ENCODE data around the gene SNAPC1.

Gene SNAPC1

GRCh38 chr14:61720294-61720661, 41.9 kb upstream of the SNAPC1 start:
- no peak for TF ChIP-seq CTCF (IDR thresholded peaks at IDR 0.05; ENCODE audit: low read depth, low read length)
- no peak for TF ChIP-seq MAX (IDR thresholded peaks at IDR 0.05; ENCODE audit: low read depth, low read length)
- no peak for TF ChIP-seq POLR2A (IDR thresholded peaks at IDR 0.05; ENCODE audit: extremely low read depth, insufficient read length)
- no peak for TF ChIP-seq MYC (IDR thresholded peaks at IDR 0.05; ENCODE audit: low read depth, low read length)
- no peak for DNase-seq (ENCODE audit: low read depth)
- H3K4me3 ChIP-seq (ENCODE audit: low read depth, low read length), result no peak overlapping the region

DNA sequence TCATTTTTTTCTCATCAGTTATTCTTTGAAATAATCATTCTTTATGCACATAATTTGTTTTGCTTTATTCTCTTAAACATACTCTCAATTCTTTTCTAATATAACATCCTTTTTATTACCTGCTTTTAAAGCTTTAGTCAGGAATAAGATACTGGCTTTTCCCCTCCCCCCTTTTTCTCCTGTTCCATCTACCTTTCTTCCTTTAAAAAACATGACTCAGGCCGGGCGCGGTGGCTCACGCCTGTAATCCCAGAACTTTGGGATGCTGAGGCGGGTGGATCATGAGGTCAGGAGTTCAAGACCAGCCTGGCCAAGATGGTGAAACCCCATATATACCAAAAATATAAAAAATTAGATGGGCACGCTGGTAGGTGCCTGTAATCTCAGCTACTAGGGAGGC, 41.5 kb upstream of the SNAPC1 start:
- no peak for TF ChIP-seq MYC (IDR thresholded peaks at IDR 0.05; ENCODE audit: low read depth, low read length)
- no peak for TF ChIP-seq POLR2A (IDR thresholded peaks at IDR 0.05; ENCODE audit: extremely low read depth, insufficient read length)
- no peak for TF ChIP-seq CTCF (IDR thresholded peaks at IDR 0.05; ENCODE audit: low read depth, low read length)
- no peak overlapping the region for H3K4me3 ChIP-seq (ENCODE audit: low read depth, low read length)
- no peak for DNase-seq (ENCODE audit: low read depth)

DNA sequence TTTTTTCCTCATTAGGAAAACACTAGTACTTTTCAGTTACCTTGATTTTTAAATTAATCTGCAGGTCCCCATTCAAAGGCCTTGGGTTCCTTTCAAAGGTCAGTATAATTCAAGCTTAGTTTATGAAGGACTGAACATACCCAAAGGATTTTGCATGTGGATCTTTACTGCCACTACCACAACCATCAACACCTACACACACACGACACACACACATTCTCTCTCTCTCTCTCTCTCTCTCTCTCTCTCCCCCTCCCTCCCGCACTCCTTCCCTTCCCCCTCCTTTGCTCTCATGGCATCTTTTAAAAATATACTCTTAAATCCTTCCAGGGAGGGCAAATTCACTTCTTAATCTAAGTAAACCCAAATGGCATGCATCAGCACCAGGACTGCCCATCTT, 38.1 kb upstream of the SNAPC1 start:
- TF ChIP-seq CTCF (IDR thresholded peaks at IDR 0.05; ENCODE audit: low read depth, low read length) (no peak), MYC (IDR thresholded peaks at IDR 0.05; ENCODE audit: low read depth, low read length) (no peak), POLR2A (IDR thresholded peaks at IDR 0.05; ENCODE audit: extremely low read depth, insufficient read length) (no peak), MAX (IDR thresholded peaks at IDR 0.05; ENCODE audit: low read depth, low read length) (no peak)
- H3K4me3 ChIP-seq (ENCODE audit: low read depth, low read length), result no peak overlapping the region
- no peak for DNase-seq (ENCODE audit: low read depth)

- no peak for DNase-seq (ENCODE audit: low read depth)
- H3K4me3 ChIP-seq (ENCODE audit: low read depth, low read length), result no peak overlapping the region
- no peak for TF ChIP-seq MYC (IDR thresholded peaks at IDR 0.05; ENCODE audit: low read depth, low read length)
- no peak for TF ChIP-seq MAX (IDR thresholded peaks at IDR 0.05; ENCODE audit: low read depth, low read length)
- no peak for TF ChIP-seq POLR2A (IDR thresholded peaks at IDR 0.05; ENCODE audit: extremely low read depth, insufficient read length)
Observed at GRCh38 chr14:61726778-61727658, 35.2 kb upstream of the SNAPC1 start.

GRCh38 chr14:61730756-61731373, 31.4 kb upstream of the SNAPC1 start:
- TF ChIP-seq MAX (IDR thresholded peaks at IDR 0.05; ENCODE audit: low read depth, low read length) (no peak), POLR2A (IDR thresholded peaks at IDR 0.05; ENCODE audit: extremely low read depth, insufficient read length) (no peak), MYC (IDR thresholded peaks at IDR 0.05; ENCODE audit: low read depth, low read length) (no peak), CTCF (IDR thresholded peaks at IDR 0.05; ENCODE audit: low read depth, low read length) (no peak)
- peak; percentile 28 for DNase-seq (ENCODE audit: low read depth)

DNA sequence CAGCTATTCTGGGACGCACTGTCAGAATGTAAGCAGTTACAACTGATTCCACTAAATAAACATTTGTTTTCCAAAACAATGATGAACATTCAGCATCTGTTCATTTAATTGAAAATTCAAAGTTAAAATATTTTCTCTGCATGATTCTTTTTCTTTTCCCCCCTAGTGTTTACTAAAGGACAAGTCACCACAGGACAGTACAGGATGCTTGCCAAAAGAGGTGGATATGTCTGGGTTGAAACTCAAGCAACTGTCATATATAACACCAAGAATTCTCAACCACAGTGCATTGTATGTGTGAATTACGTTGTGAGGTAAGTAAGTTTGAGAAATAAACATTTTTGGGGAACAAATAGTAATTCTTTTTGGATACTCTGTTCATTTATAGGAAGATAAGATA, 28.2 kb upstream of the SNAPC1 start:
- H3K4me3 ChIP-seq (ENCODE audit: low read depth, low read length), result no peak overlapping the region
- TF ChIP-seq CTCF (IDR thresholded peaks at IDR 0.05; ENCODE audit: low read depth, low read length), result no peak
- TF ChIP-seq MAX (IDR thresholded peaks at IDR 0.05; ENCODE audit: low read depth, low read length), result no peak
- TF ChIP-seq MYC (IDR thresholded peaks at IDR 0.05; ENCODE audit: low read depth, low read length), result no peak
- TF ChIP-seq POLR2A (IDR thresholded peaks at IDR 0.05; ENCODE audit: extremely low read depth, insufficient read length), result no peak
- DNase-seq (ENCODE audit: low read depth), result no peak

More at GRCh38 chr14:61730756-61731373, 31.4 kb upstream of the SNAPC1 start:
- H3K4me3 ChIP-seq (ENCODE audit: low read depth, low read length), result no peak overlapping the region
